Spinal cord (tissue), 10 donors: ENCODE results near the gene DEFB128. TPM values are rescaled to one million over a fixed set of nuclear protein-coding genes. Genes with fewer than 3 reads are reported as not detected.
A peak's percentile ranks its signal among the peaks of the same experiment; 100 is the strongest.
"Not testable (repeated sequence)": the region's sequence is repeated elsewhere in the genome, so short reads cannot be mapped to it uniquely, and the experiment has no call there.

Experiments used
- DNase-seq, 6 donors: peaks; one replicate each; pipeline versions ENCODE4 v3.0.0 to v3.0.0-alpha.2; 2013 to 2015; ENCODE audit warnings: low spot score in 6 of 6, low read depth in 4 of 6
- H3K27ac ChIP-seq: one replicate; pipeline ENCODE4 v1.5.1; 2013; ENCODE audit warnings: low read depth, low read length, control low read depth
- H3K27me3 ChIP-seq: one replicate; pipeline ENCODE4 v1.6.1; 2013; ENCODE audit warnings: low read length; ENCODE audit not compliant: control insufficient read depth, insufficient read depth
- H3K36me3 ChIP-seq: one replicate; pipeline ENCODE4 v1.6.1; 2013; ENCODE audit warnings: low read length; ENCODE audit not compliant: control insufficient read depth, insufficient read depth
- H3K4me1 ChIP-seq: one replicate; pipeline ENCODE4 v1.6.1; 2013; ENCODE audit warnings: low read length; ENCODE audit not compliant: control insufficient read depth, insufficient read depth
- H3K4me3 ChIP-seq: one replicate; pipeline ENCODE4 v1.5.1; 2013; ENCODE audit warnings: low read depth, low read length, control low read depth
- H3K9me3 ChIP-seq: one replicate; pipeline ENCODE4 v1.6.1; 2013; ENCODE audit warnings: low read length; ENCODE audit not compliant: control insufficient read depth, insufficient read depth
- WGBS: methylation state at CpG from one replicate; pipeline ENCODE4 v1.1.5; 2013; ENCODE audit warnings: missing lambda C conversion rate; ENCODE audit not compliant: insufficient coverage; 5-methylcytosine and 5-hydroxymethylcytosine counted together
- polyA plus RNA-seq, 2 donors: library from polyadenylated mRNA; unstranded; fragments of 120-200 nt; gene quantifications; one replicate each; pipeline ENCODE4 v1.2.1, GENCODE V29; 2013; ENCODE audit not compliant: insufficient read length in 2 of 2
- total RNA-seq, 2 donors: library from RNA; depleted of rRNA in 1 of 2; stranded (reverse); fragments of 120-200 nt in 1 of 2; fragments of >200 nt in 1 of 2; gene quantifications; one replicate each; pipeline versions ENCODE4 v1.2.3 to v1.2.4, GENCODE V29; 2013 to 2014
- donor health status: healthy.

Gene DEFB128
- total and polyA plus RNA-seq, 4 donors, result not detected

GRCh38 chr20:217266-217665 lies 27.8 kb upstream of the DEFB128 start:
- Histone ChIP-seq H3K36me3 (no peaks in the 10 kb centered on the region), H3K4me1 (no peaks in the 10 kb centered on the region), H3K27me3 (peaks cover 4% of the 10 kb centered on the region), H3K4me3 (no peak overlapping the region), H3K27ac (no peak overlapping the region), H3K9me3 (no peaks in the 10 kb centered on the region)
- WGBS, result no CpG with 5 or more reads among the region's 1 CpG
- no peak for DNase-seq

- H3K27me3 ChIP-seq, result peaks cover 5% of the 10 kb centered on the region
- H3K4me1 ChIP-seq, result no peaks in the 10 kb centered on the region
- no CpG with 5 or more reads among the region's 1 CpG for WGBS
- H3K9me3 ChIP-seq, result no peaks in the 10 kb centered on the region
- H3K36me3 ChIP-seq, result no peaks in the 10 kb centered on the region
- H3K27ac ChIP-seq, result no peak overlapping the region
- DNase-seq, result no peak
- no peak overlapping the region for H3K4me3 ChIP-seq
These were observed 26.3 kb upstream of the DEFB128 start for GRCh38 chr20:215796-216195.

GRCh38 chr20:214383-214782 lies 24.9 kb upstream of the DEFB128 start:
- Histone ChIP-seq H3K36me3 (no peaks in the 10 kb centered on the region), H3K27me3 (peaks cover 8% of the 10 kb centered on the region), H3K9me3 (no peaks in the 10 kb centered on the region), H3K4me1 (no peaks in the 10 kb centered on the region), H3K4me3 (no peak overlapping the region), H3K27ac (no peak overlapping the region)
- DNase-seq, result no peak
- WGBS, result no CpG with 5 or more reads among the region's 2 CpGs

GRCh38 chr20:210809-211502 lies 21.4 kb upstream of the DEFB128 start:
- Histone ChIP-seq H3K4me1 (no peaks in the 10 kb centered on the region), H3K36me3 (no peaks in the 10 kb centered on the region), H3K9me3 (no peaks in the 10 kb centered on the region), H3K27ac (no peak overlapping the region), H3K4me3 (no peak overlapping the region), H3K27me3 (peaks cover 5% of the 10 kb centered on the region)
- WGBS, result 37% methylated on average over 2 of the region's 7 CpGs
- no peak for DNase-seq

GRCh38 chr20:208942-209566 lies 19.5 kb upstream of the DEFB128 start:
- WGBS, result 57% methylated on average over 1 of the region's 5 CpGs
- DNase-seq, result peak in 4 of 6 donors; percentile 3 to 74 (median 32)
- Histone ChIP-seq H3K4me3 (no peak overlapping the region), H3K4me1 (no peaks in the 10 kb centered on the region), H3K36me3 (no peaks in the 10 kb centered on the region), H3K27me3 (peaks cover 5% of the 10 kb centered on the region), H3K27ac (no peak overlapping the region), H3K9me3 (no peaks in the 10 kb centered on the region)

- H3K4me3 ChIP-seq, H3K4me1 ChIP-seq, H3K9me3 ChIP-seq, H3K27me3 ChIP-seq, DNase-seq, H3K27ac ChIP-seq, H3K36me3 ChIP-seq: not testable (repeated sequence)
- WGBS, result 100% methylated on average over 1 of the region's 4 CpGs
These were observed 14.1 kb upstream of the DEFB128 start for GRCh38 chr20:203630-204029.

GRCh38 chr20:199996-200395 lies 10.5 kb upstream of the DEFB128 start:
- H3K36me3 ChIP-seq, result no peaks in the 10 kb centered on the region
- no peak for DNase-seq
- peaks cover 2% of the 10 kb centered on the region for H3K27me3 ChIP-seq
- 71% methylated on average over 3 of the region's 4 CpGs for WGBS
- H3K9me3 ChIP-seq, result no peaks in the 10 kb centered on the region
- no peak overlapping the region for H3K27ac ChIP-seq
- no peak overlapping the region for H3K4me3 ChIP-seq
- no peaks in the 10 kb centered on the region for H3K4me1 ChIP-seq

GRCh38 chr20:198225-198624 lies 8.7 kb upstream of the DEFB128 start:
- H3K27ac ChIP-seq, result no peak overlapping the region
- H3K9me3 ChIP-seq, result no peaks in the 10 kb centered on the region
- H3K4me3 ChIP-seq, result no peak overlapping the region
- no CpG with 5 or more reads among the region's 1 CpG for WGBS
- H3K36me3 ChIP-seq, result no peaks in the 10 kb centered on the region
- no peaks in the 10 kb centered on the region for H3K4me1 ChIP-seq
- no peak for DNase-seq
- peaks cover 2% of the 10 kb centered on the region for H3K27me3 ChIP-seq

- Histone ChIP-seq H3K9me3 (no peaks in the 10 kb centered on the region), H3K27ac (no peak overlapping the region), H3K27me3 (peaks cover 3% of the 10 kb centered on the region), H3K4me3 (no peak overlapping the region), H3K4me1 (no peaks in the 10 kb centered on the region), H3K36me3 (no peaks in the 10 kb centered on the region)
- DNase-seq, result no peak
- no CpG with 5 or more reads among the region's 2 CpGs for WGBS
These were observed 1.8 kb downstream of the DEFB128 start for GRCh38 chr20:187733-188132.

- Histone ChIP-seq H3K27ac (no peak overlapping the region), H3K4me1 (no peaks in the 10 kb centered on the region), H3K27me3 (no peaks in the 10 kb centered on the region), H3K9me3 (no peaks in the 10 kb centered on the region), H3K36me3 (no peaks in the 10 kb centered on the region), H3K4me3 (no peak overlapping the region)
- WGBS, result no CpG with 5 or more reads among the region's 2 CpGs
- DNase-seq, result no peak
These were observed 5.2 kb downstream of the DEFB128 start for GRCh38 chr20:184288-184687.
